Measurements from ENCODE around the gene ONECUT1. TPM values are rescaled to one million over a fixed set of nuclear protein-coding genes. Genes with fewer than 3 reads are reported as not detected.

The ONECUT1 gene
- total and polyA plus RNA-seq, 11 donors, result not detected

DNA sequence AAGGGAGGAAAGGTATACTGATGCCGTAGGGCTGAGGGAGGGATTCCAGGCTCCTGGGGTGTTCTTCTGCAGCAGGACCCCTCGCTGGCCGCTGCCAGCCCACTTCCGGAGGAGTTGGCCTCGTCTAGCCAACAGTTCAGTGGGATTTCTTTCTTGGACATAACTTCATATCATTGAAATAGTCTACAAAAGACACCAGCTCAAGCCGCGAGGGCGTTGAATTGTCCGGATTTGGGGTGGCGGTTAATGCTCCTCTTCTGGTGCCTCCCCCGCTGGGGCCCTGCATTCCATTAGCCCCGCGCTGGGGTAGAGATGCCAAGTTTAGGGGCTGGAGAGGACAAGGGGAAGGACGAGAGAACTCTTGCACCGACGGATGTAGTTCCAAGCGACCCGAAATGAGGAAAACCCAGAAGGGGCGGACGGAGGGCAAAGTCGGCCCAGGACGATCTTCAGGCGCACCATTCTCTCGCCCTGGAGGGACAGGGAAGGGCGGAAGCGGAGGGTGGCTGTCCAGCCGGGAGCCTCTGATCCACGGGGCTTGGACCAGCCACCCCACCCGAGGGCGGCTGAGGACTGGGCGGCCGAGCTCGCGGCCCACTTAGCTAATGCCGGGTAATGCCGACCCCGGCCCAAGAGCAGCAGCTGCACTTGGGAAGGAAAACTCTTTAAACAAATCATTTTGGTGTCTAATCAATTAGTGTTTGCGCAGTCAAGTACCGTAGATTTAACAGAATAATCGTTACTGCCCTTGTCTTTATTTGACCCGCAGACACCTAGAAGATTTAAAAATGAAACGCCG lies 4.7 kb upstream of the ONECUT1 start:
- H3K36me3 ChIP-seq, result no peaks in the 10 kb centered on the region
- peaks cover 41 to 99% (median 88%) of the 10 kb centered on the region in 9 donors for H3K27me3 ChIP-seq
- TF ChIP-seq POLR2A (IDR thresholded peaks at IDR 0.05), result no peak
- TF ChIP-seq, protein P1, sequence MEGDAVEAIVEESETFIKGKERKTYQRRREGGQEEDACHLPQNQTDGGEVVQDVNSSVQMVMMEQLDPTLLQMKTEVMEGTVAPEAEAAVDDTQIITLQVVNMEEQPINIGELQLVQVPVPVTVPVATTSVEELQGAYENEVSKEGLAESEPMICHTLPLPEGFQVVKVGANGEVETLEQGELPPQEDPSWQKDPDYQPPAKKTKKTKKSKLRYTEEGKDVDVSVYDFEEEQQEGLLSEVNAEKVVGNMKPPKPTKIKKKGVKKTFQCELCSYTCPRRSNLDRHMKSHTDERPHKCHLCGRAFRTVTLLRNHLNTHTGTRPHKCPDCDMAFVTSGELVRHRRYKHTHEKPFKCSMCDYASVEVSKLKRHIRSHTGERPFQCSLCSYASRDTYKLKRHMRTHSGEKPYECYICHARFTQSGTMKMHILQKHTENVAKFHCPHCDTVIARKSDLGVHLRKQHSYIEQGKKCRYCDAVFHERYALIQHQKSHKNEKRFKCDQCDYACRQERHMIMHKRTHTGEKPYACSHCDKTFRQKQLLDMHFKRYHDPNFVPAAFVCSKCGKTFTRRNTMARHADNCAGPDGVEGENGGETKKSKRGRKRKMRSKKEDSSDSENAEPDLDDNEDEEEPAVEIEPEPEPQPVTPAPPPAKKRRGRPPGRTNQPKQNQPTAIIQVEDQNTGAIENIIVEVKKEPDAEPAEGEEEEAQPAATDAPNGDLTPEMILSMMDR (IDR thresholded peaks at IDR 0.05), result no peak
- WGBS, 4 donors, result 3 to 5% (median 4%) methylated on average over 30 to 43 of the region's 43 CpGs
- intact Hi-C loops (cut with DNase I), result no loop called here
- peaks cover 0 to 38% (median 10%) of the 10 kb centered on the region in 12 donors for H3K4me1 ChIP-seq
- no peaks in the 10 kb centered on the region for H3K9me3 ChIP-seq
- no peak overlapping the region for H3K27ac ChIP-seq
- H3K4me3 ChIP-seq, result no peak overlapping the region
- ATAC-seq, result no peak
- no peak for DNase-seq

DNA sequence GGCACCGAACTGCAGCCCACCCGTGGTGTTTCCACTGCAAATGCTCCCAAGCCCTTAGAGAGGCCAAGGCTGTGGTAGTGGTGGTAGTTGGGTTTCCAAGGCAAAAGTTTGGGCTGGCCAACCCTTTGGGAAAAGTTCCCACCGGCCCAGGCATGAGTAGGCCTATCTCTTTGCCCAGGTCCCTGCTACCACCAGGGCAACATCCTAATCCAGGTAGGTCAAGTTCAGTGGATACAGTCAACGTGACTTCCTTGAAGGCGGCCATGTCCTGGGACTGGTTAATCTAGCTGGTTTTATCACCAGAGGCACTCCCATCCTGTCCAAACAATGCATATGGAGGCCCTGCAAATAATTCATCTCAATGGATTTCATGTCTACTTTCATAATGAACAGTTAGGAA lies 1.6 kb upstream of the ONECUT1 start:
- no peak overlapping the region for H3K4me3 ChIP-seq
- H3K36me3 ChIP-seq, result no peaks in the 10 kb centered on the region
- no peak overlapping the region for H3K27ac ChIP-seq
- intact Hi-C loops (cut with DNase I), result no loop called here
- DNase-seq, result no peak
- TF ChIP-seq, protein P1 (IDR thresholded peaks at IDR 0.05), result no peak
- TF ChIP-seq POLR2A (IDR thresholded peaks at IDR 0.05), result no peak
- no peaks in the 10 kb centered on the region for H3K9me3 ChIP-seq
- H3K27me3 ChIP-seq, result peaks cover 43 to 96% (median 88%) of the 10 kb centered on the region in 9 donors
- WGBS, 4 donors, result 31 to 53% (median 47%) methylated on average over 2 to 5 of the region's 5 CpGs
- no peak for ATAC-seq
- H3K4me1 ChIP-seq, result peaks cover 0 to 52% (median 19%) of the 10 kb centered on the region in 12 donors

DNA sequence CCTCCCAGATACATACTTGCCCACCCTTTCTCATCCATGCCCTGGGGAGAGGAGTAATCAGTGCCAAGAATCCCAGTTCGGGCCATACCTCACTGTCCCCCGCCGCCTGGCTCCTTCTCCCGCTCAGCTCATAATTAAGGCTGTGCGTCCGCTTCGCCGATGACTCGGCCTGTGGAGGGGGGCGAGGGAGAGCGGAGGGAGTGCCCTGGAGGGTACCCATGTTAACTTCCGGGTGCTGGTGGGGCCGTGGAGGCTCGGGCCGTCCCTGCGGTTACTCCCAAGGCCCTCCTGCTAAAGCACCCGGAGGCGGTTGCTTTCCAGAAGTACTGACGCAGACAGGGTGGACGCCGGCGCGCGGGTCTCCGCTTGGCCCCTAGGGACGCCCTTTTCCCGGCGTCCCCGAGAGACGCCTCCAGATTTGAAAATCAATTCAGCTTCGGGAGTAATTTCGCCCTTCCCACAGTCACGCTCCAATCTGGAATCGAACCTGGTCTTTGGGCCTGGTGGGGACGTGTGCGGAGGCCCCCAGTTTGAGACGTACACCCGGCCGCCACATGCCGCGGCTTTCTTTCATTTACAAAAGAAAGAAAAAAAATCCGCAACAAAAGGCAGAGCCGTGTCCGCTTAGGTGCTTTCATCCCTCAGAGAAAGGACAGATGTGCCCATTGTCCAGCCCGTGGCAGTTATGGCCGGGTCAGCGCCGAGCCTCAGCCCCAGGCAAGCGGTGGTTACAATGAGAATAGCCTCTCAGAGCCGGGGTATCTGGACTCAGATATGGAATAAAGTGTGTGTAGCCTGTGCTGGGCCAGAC lies 1.0 kb upstream of the ONECUT1 start:
- WGBS, 4 donors, result 9 to 17% (median 12%) methylated on average over 43 to 50 of the region's 50 CpGs
- H3K4me3 ChIP-seq, result peak overlapping the region in 11 of 12 donors; percentile 21 to 63 (median 51)
- DNase-seq (no peak), ATAC-seq (peak in 3 of 4 donors; percentile 11 to 47 (median 42))
- no peaks in the 10 kb centered on the region for H3K9me3 ChIP-seq
- intact Hi-C loops (cut with DNase I), result no loop called here
- H3K4me1 ChIP-seq, result peaks cover 0 to 58% (median 21%) of the 10 kb centered on the region in 12 donors
- no peak overlapping the region for H3K27ac ChIP-seq
- TF ChIP-seq, protein P1 (IDR thresholded peaks at IDR 0.05), result no peak
- TF ChIP-seq POLR2A (IDR thresholded peaks at IDR 0.05), result no peak
- H3K27me3 ChIP-seq, result peaks cover 43 to 96% (median 88%) of the 10 kb centered on the region in 9 donors
- no peaks in the 10 kb centered on the region for H3K36me3 ChIP-seq
